Measurements from ENCODE around the gene IGSF6.

DNA sequence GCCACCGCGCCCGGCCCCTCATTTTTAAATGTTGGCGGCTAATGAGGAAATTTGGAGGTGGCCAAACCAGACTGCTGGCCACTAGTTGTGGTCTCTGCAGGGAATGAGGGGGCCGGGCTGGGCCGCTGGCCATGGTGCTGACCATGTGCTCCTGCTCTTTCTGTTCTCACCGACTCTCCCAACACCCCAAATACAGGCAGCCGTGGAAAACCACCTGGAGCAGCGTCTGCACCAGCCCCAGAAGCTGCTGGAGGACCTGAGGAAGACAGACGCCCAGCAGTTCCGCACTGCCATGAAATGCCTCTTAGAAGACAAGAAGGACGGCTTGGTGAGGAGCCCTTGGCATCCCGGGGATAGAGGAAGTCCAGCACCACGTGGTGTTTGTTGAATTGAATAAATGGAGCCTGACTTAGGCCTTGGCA is 32.6 kb upstream of the IGSF6 start:
- no peak for TF ChIP-seq JUN (IDR thresholded peaks at IDR 0.05)
- no peak for TF ChIP-seq EP300 (IDR thresholded peaks at IDR 0.05)
- TF ChIP-seq, protein P1, sequence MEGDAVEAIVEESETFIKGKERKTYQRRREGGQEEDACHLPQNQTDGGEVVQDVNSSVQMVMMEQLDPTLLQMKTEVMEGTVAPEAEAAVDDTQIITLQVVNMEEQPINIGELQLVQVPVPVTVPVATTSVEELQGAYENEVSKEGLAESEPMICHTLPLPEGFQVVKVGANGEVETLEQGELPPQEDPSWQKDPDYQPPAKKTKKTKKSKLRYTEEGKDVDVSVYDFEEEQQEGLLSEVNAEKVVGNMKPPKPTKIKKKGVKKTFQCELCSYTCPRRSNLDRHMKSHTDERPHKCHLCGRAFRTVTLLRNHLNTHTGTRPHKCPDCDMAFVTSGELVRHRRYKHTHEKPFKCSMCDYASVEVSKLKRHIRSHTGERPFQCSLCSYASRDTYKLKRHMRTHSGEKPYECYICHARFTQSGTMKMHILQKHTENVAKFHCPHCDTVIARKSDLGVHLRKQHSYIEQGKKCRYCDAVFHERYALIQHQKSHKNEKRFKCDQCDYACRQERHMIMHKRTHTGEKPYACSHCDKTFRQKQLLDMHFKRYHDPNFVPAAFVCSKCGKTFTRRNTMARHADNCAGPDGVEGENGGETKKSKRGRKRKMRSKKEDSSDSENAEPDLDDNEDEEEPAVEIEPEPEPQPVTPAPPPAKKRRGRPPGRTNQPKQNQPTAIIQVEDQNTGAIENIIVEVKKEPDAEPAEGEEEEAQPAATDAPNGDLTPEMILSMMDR (IDR thresholded peaks at IDR 0.05) = no peak
- TF ChIP-seq KDM5A (IDR thresholded peaks at IDR 0.05) = no peak
- TF ChIP-seq POLR2A (IDR thresholded peaks at IDR 0.05; ENCODE audit: low read length) = no peak
- TF ChIP-seq HOXA7 (CRISPR knock-in tag; IDR thresholded peaks at IDR 0.05) = no peak
